T-helper 22 cell (primary cell): Measurements from ENCODE around the gene RWDD2A.

ENCODE experiments used
- DNase-seq: peaks from one replicate; pipeline ENCODE4 v3.0.0-alpha.2; 2020; ENCODE audit warnings: low read depth

Gene RWDD2A

DNA sequence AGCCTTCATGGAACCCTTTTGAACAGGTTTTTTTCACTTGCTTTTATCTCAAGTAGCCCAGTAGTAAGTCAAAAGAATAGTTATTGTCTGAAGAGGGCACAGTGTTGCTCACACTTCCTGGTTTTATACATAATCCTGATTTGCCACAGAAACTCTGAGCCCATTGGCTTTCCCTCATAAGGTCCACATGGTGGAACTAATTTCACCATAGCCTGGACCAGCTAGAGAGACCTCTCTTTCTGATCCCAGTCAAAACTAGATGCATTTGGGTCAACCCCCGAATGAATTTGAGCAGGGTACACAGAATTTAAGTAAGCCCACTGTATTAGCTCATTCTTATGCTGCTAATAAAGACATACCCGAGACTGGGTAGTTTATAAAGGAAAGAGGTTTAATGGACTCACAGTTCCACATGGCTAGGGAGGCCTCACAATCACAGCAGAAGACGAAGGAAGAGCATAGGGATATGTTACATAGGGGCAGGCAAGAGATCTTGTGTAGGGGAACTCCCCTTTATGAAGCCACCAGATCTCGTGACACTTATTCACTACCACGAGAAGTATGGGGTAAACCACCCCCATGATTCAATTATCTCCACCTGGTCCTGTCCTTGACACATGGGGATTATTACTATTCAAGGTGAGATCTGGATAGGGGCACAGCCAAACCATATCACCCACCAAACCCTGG, 6.2 kb downstream of the RWDD2A start:
- DNase-seq, result no peak

DNA sequence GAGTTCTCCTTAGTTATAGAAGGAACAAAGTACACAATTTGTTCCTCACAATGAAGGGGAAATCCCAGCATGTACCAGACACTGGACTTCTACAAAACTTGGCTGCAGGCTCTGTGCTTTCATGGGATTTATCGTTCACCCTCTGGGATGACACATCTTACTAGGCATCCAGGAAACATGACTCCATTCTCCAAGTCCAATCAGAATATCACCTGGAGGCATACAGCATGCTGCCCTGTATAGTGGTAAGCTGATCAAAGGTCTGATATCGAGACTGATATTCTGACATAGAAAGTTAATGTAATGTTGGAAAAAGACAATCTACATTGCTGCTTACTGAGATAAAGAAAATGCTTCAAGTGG, 6.7 kb downstream of the RWDD2A start:
- DNase-seq, result no peak

DNA sequence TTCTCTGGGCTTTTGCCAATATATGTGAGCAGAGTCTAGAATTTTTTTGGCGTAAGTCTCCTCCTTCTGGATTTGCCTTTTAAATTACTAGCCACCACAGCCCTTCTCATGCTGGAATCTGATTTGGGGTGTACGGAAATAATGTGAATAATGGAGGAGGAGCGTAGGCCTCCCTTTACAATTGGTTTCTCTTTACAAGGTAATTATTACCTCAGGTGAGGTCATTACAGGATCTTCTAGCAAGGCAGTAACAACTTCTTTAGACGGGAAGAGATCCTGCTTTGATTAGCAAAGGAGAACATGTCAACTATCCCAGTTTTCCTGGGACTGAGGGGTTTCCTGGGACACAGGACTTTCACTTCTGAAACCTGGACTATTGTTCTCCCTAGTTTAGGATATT, 8.9 kb downstream of the RWDD2A start:
- no peak for DNase-seq

DNA sequence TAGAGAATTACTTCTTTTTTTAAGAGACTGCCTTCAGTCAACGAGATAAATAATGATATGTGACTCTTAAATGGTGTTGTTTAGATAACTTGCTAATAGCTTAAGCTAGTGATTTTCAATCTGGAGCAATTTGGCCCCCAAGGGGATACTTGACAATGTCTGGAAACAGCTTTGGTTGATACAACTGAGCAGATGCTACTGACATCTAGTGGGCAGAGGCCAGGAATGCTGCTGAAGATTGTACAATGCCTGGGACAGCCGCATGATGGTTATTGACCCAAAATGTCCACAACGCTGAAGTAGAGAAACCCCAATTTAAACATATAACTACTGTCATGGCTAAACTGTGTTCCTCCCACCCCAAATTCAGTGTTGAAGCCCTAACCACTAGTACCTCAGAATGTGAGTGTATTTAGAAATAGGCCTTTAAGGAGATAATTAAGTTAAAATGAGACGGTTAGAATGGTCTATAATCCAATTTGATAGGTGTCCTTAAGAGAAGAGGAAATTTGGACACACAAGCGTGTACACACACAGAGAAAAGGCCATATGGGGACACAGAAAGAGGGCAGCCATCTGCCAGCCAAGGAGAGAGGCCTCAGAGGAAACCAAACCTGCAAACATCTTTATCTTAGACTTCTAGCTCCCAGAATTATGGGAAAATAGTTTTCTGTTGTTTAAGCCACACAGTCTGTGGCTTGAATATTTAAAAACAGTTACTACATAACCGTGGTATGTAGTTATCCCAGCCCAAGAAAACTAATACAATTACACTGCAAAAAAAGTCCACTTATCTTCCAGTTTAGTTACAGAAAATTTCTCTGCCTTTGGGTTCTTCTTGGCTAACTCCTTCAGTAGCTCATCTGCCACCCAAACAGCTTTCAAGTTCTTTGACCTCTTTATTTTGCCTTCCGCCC, 22.2 kb downstream of the RWDD2A start:
- DNase-seq, result peak; percentile 7

DNA sequence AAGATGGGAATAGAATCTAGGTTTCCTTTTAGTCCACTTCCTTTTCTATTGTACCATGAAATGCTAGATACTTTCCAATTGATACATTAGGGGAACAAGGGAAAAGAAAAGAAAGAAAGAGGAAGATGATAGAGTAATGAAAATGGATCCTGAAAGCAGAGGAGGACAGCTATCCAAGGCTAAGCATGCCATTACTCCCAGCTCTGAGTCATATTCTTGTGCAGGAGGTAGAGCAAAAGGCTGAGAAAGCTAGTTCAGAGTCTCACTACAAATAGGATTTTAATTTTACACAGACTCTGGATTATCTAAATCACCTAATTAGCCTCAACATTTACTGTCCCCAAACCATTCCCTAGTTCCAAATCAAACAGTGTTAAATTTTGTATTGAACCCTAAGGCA, 23.6 kb downstream of the RWDD2A start:
- DNase-seq, result no peak

DNA sequence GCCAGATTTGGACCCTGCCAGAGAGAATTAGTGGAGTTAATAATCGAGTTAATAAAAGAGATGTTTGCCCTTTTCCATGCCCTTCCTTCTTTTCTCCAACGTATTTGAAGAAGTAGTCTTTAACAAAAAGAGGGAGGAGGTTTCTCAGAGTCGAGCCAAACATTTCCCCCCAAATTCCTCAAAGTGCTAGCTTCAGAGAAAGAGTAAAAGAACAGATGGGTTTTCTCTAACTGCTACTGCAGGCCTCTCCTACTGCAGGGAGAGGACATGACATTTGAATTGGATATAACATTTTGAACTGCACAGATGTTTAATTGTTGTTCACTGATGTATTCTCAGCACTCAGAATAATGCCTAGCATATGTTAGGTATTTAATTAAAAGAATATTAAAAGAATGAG, 25.5 kb downstream of the RWDD2A start:
- no peak for DNase-seq

DNA sequence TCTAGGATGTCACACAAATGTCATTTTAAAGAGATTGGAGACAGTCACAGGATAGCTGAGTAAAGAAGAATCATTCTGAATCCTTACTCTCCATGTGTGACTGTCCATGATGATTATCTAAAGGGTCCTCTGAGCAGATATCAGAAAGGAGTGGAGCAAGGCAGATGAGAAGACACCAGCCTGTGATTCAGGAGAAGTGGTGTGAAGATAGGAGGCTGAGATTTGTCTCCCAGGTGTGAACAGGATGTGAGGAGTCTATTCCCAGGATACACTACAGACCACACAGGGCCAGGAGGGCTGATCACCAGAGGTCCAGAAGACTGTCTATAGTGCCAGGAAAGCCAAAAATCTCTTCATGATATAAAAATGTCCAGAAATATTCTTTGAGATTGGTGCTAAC, 27.0 kb downstream of the RWDD2A start:
- no peak for DNase-seq

DNA sequence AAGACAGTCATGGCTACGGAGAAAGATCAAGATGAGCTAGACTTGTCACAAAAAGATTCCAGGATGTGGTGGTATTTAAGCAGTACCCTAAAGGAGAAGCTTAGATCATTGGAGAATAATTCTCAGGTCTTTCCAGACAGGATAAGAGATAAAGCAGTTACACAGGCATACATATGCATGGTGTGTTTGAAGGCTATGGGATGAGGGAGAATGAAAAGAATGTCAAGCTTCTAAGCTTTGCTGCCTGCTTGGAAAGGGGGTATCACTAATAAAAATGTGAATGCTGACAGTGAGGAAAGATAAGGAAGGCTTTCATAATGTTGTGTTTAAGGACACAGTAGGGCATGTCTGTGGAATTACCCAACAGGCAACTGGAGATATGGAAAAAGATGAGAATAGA, 28.1 kb downstream of the RWDD2A start:
- DNase-seq, result no peak

DNA sequence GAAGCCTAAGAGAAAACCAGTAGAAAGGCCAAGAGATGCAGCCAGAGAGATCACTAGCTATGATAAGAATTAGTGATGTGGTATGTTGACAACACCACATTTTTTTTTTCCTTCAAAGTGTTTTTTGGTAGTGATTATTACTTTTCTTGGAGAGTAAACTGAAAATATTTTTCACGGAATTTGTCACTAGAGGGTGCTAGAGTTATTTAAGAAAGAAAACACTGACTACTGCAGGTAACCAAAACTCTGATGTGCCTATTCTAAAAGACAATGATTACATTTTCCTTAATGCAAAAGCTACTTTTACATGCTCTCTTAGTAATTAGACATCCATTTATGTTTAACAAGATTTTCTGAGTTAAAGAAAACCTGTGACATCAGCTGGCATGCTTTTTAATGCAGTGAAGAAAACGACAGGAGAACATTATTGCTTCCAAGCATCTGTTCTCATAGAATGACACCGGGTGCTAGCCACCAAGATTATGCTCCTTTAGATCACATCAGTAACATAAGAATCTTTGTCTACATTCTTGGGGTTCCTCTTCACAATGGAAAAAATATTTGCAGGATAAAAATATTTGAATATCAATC, 28.8 kb downstream of the RWDD2A start:
- no peak for DNase-seq

DNA sequence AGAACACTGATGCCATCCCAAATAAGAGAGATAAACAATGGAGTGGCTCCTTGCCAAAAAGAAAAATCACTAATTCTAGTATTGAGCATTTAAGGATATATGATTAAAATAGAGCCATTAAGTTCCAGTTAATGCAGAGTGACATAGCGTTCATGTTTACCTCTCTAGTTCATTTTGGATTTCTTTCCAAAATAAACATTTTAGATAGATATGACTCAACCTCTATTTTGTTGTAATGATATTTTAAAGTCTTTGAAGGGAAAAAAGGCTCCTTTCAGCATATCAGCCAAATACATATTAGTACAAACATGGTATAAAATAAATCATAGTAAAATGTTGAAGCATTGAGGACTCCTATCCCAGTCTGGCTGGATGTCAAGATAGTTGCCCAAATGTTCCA, 33.4 kb downstream of the RWDD2A start:
- no peak for DNase-seq

DNA sequence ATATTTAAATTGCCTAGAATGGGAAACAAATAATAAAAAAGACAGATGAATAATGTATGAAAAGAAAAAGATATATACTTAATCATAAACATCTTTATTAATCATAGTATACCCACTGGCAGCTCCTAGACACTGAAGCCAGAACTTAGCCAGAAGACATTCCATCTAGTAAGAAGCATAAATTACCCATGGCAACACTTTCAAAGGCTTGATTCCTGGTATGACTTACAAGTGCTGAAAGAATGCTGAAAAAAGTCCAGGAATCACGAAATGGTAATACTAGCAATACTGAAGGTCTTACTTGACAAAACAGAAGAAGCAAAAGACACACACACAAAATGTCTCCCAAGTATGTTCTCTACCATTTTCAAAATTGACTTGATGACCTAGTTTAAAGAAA, 38.0 kb downstream of the RWDD2A start:
- DNase-seq, result no peak

DNA sequence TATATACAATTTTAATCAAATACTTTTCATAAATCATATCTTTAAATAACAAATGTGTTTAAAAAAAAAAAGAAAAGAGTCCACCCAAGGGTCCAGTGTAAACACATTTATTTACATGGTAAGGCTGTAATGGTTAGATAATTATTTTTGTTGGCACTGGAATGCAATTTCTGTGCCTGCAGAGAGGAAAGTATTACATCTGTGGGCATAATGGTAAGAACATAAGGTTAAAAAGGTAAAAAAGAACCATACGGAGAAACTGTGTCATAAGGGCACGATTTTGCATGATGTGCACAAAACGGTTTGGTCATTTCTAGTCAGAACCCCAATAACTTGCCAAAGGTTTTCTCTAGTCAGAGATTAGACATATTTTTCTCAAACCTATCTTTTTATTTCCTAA, 54.3 kb downstream of the RWDD2A start:
- no peak for DNase-seq
